K562 (cell line): ENCODE measurements around the gene ATIC.

ENCODE experiments used
- EZH2 ChIP-seq: IDR thresholded peaks from 2 replicates; pipeline ENCODE4 v1.6.1; 2012; ENCODE audit warnings: low read depth, mild to moderate bottlenecking, inconsistent platforms, low read length, borderline replicate concordance
- HDGF ChIP-seq: fragments of 450-650 bp; IDR thresholded peaks from 2 replicates; pipeline ENCODE4 v1.6.1; 2016
- MXI1 ChIP-seq: IDR thresholded peaks from 2 replicates; pipeline ENCODE4 v1.6.1; 2011; ENCODE audit warnings: low read depth, mild to moderate bottlenecking, improper control_type of control experiment, low read length
- NR4A1 ChIP-seq, 2 experiments: fragments of 250-450 bp in 1 of 2; fragments of 450-650 bp in 1 of 2; sonication (Bioruptor Pico) in 1 of 2; IDR thresholded peaks; 2 replicates each; pipeline versions ENCODE4 v1.4.0 to v1.6.1; 2016 to 2020; ENCODE audit warnings: mild to moderate bottlenecking in 2 of 2, missing compliant biosample characterization in 1 of 2, missing genetic modification characterization in 1 of 2, moderate library complexity in 1 of 2
- TAF1 ChIP-seq: IDR thresholded peaks from 2 replicates; pipeline ENCODE4 v1.6.1; 2011; ENCODE audit warnings: mild to moderate bottlenecking, low read length, moderate library complexity; ENCODE audit not compliant: insufficient read depth, control insufficient read depth, severe bottlenecking; ENCODE audit errors: extremely low read depth
- TCF15 ChIP-seq: fragments of 250-450 bp; sonication (Bioruptor Pico); IDR thresholded peaks from 2 replicates; pipeline ENCODE4 v1.8.0; 2022; ENCODE audit warnings: moderate library complexity, mild to moderate bottlenecking, inconsistent platforms
- XRCC5 ChIP-seq: fragments of 200-400 bp; formaldehyde crosslinking; IDR thresholded peaks from 2 replicates; pipeline ENCODE4 v1.6.1; 2017; ENCODE audit warnings: low read depth, mild to moderate bottlenecking, low read length

- TF ChIP-seq HDGF (no peak), TCF15 (no peak), TAF1 (no peak), XRCC5 (no peak), NR4A1 (CRISPR knock-in tag; IDR thresholded peaks at IDR 0.05) (no peak), NR4A1 (tag; IDR thresholded peaks at IDR 0.05) (no peak), EZH2 (no peak), MXI1 (no peak)
Measured at GRCh38 chr2:215364157-215365155, 52.6 kb downstream of the ATIC start.
